GM12873 (cell line): ENCODE results near the gene KCNAB2.
A peak's percentile ranks its signal among the peaks of the same experiment; 100 is the strongest.

Source experiments
- CTCF ChIP-seq: IDR thresholded peaks from 2 replicates; pipeline ENCODE4 v1.5.1; 2012; ENCODE audit warnings: low read depth, mild to moderate bottlenecking, moderate library complexity, low read length, control low read depth; ENCODE audit not compliant: insufficient read depth; ENCODE audit errors: missing control alignments

Gene KCNAB2

DNA sequence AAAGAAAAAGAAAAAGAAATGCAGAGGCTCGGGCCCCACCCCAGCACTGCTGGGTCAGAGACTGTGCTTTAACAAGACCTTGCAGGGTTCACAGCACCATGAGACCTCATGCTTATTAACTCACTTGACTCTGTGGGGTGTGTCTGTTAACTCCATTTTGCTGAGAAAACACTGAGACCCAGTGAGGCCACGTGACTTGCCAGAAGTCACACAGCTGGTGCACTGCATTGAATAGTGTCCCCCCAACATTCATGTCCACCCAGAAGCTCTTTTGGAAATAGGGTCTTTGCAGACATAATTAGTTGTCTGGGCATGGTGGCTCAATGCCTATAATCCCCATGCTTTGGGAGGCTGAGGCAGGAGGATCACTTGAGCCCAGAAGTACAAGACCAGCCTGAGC lies 94.7 kb downstream of the KCNAB2 start:
- no peak for TF ChIP-seq CTCF

DNA sequence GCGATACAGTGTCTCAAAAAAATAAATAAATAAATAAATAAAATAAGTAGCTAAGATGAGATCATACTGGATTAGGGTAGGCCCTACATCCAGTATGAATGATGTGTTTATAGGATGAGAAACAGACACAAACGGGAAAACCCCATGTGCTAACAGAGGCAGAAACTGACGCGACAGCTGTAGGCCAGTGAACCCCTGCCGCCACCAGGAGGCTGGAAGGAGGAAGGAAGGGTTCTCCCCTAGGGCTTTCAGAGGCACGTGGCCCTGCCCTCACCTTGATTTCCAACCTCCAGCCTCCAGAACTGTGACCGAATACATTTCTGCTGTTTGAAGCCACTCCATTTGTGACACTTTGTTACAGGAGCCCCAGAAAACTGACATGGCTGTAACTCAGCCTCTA lies 95.9 kb downstream of the KCNAB2 start:
- peak; percentile 55 for TF ChIP-seq CTCF

DNA sequence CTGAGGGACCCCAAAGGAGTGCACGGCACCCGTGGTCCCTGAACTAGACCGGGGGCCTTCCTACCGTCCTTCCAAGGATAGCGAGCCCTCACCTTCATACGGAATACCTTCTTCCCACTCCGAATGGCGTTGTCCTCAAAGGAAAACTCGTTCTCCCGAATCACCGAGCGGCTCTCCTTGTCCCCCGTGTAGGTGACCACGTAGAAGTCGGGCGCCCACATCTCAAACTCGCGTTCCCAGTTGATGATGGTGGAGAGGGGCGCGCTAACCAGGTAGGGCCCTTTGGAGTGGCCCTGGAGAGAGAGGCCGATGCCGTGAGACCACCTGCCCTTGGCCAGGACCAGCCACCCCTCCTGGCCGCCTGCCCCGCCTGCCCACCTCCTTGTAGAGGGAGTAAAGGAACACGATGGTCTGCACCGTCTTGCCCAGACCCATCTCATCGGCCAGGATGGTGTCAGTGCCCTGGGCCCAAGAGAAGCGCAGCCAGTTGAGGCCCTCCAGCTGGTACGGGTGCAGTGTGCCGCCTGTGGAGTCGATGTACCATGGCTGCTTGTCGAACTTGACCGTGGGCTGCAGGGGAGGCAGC lies 96.4 kb downstream of the KCNAB2 start:
- TF ChIP-seq CTCF = no peak

DNA sequence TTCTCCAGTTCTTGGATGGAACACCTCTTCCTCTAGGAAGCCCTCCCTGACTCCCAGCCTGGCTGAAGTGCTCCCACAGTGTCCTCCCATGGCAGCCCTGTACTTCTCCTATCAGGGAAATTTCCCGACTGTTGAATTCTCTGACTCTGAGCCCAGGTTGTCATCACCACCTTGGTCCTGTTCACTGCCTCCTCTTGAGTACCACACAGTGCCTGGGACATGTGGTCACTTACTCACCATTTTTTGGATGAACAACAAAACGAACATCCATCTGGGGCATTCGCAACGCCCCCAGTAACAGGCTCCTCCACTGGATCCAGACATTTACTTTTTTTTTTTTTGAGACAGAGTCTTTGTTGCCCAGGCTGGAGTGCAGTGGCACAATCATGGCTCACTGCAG lies 97.0 kb downstream of the KCNAB2 start:
- TF ChIP-seq CTCF = no peak

DNA sequence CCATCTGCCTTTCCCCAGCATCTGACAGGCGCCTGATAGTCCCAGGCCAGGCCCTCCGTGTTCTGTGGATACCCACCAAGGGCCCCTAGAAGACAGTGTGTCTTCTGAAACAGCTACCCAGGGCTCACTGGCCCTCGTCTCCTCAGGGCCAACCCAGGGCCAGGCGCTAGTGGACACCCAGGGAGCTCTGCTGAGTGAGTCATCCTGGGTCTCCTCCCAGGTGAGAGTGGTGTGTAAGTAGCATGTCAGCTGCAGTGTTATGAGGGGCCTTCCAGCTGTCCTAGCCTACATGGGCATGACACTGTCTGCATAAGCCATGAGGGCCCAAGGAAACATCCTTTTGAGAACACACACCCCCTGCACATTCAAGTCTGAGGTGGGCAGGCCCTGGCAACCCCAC lies 97.7 kb downstream of the KCNAB2 start:
- no peak for TF ChIP-seq CTCF

- TF ChIP-seq CTCF = no peak
These were observed 98.5 kb downstream of the KCNAB2 start for GRCh38 chr1:6144175-6144574.

GRCh38 chr1:6144647-6145395 lies 99.1 kb downstream of the KCNAB2 start:
- TF ChIP-seq CTCF = no peak
